Measurements from ENCODE around the gene TMEM175. TPM values are rescaled to one million over a fixed set of nuclear protein-coding genes. Genes with fewer than 3 reads are reported as not detected.

The TMEM175 gene
- total and polyA plus RNA-seq, 2 donors (not counting 1 experiment from before 2014, with no cell fraction given): 44.4 to 432 TPM

GRCh38 chr4:946517-947471 is 14.5 kb downstream of the TMEM175 start:
- Histone ChIP-seq H3K36me3 (replicated peaks in 1 of 2; ENCODE audit: control extremely low read depth in 1 of 2, control insufficient read depth in 1 of 2, extremely low read depth in 1 of 2, insufficient read depth in 2 of 2, low read length in 1 of 2) (peaks cover 0 to 10% of the 10 kb centered on the region in 2 experiments), H3K79me2 (ENCODE audit: control insufficient read depth, insufficient read depth, low read length) (peaks cover 74% of the 10 kb centered on the region), H3K4me3 (ENCODE audit: control extremely low read depth in 1 of 5, extremely low read depth in 1 of 5, insufficient read depth in 1 of 5, low read depth in 2 of 5, low read length in 4 of 5) (peak overlapping the region in 2 of 5 experiments; percentile 6 to 8), H3K4me1 (ENCODE audit: control insufficient read depth in 2 of 2, insufficient read depth in 2 of 2, low read length in 2 of 2) (peaks cover 0 to 18% of the 10 kb centered on the region in 2 donors), H3K27me3 (replicated peaks in 1 of 4; ENCODE audit: control extremely low read depth in 1 of 4, control insufficient read depth in 3 of 4, insufficient read depth in 4 of 4, low read length in 3 of 4) (no peaks in the 10 kb centered on the region), H3K9ac (ENCODE audit: low read length) (no peak overlapping the region), H3K27ac (ENCODE audit: low read length in 2 of 2) (no peak overlapping the region), H3K4me2 (replicated peaks; ENCODE audit: low read depth, low read length, poor library complexity, severe bottlenecking) (peak overlapping the region; percentile 51), H3K9me3 (ENCODE audit: control extremely low read depth in 1 of 3, control insufficient read depth in 2 of 3, insufficient read depth in 1 of 3, low read length in 2 of 3) (no peaks in the 10 kb centered on the region), H4K20me1 (ENCODE audit: control insufficient read depth, insufficient read depth, low read length, poor library complexity, severe bottlenecking) (peaks cover 77% of the 10 kb centered on the region), H2AFZ (ENCODE audit: insufficient read depth, low read depth, low read length, poor library complexity, severe bottlenecking) (no peak overlapping the region)
- no peaks in the 10 kb centered on the region for H3K9me3 Mint-ChIP-seq (ENCODE audit: insufficient read depth)
- POLR2A ChIA-PET: no interaction called here
- 43% methylated on average over 60 of the region's 62 CpGs for WGBS (ENCODE audit: insufficient coverage)
- ATAC-seq (ENCODE audit: low read depth) (peak; percentile 45), DNase-seq (no peak)
- intact Hi-C loops (cut with micrococcal nuclease): no loop called here
- H3K27me3 Mint-ChIP-seq: no peaks in the 10 kb centered on the region
- peaks cover 18% of the 10 kb centered on the region for H3K4me1 Mint-ChIP-seq
- no peak for TF ChIP-seq EZH2 (IDR thresholded peaks at IDR 0.05; ENCODE audit: borderline replicate concordance, insufficient read depth, low read depth, low read length, poor library complexity, severe bottlenecking)
- no peak for TF ChIP-seq CTCF (IDR thresholded peaks at IDR 0.05)
- H3K4me3 Mint-ChIP-seq: peak overlapping the region; percentile 66
- CTCF ChIA-PET: no interaction called here
- H3K27ac Mint-ChIP-seq: no peak overlapping the region

GRCh38 chr4:947491-947971 is 15.3 kb downstream of the TMEM175 start:
- H3K27ac ChIP-seq (ENCODE audit: low read length in 2 of 2): no peak overlapping the region
- Mint-ChIP-seq H3K4me3 (no peak overlapping the region), H3K9me3 (ENCODE audit: insufficient read depth) (no peaks in the 10 kb centered on the region), H3K27me3 (no peaks in the 10 kb centered on the region), H3K27ac (no peak overlapping the region), H3K4me1 (peaks cover 18% of the 10 kb centered on the region)
- no peak for TF ChIP-seq CTCF (IDR thresholded peaks at IDR 0.05)
- no peak for TF ChIP-seq EZH2 (IDR thresholded peaks at IDR 0.05; ENCODE audit: borderline replicate concordance, insufficient read depth, low read depth, low read length, poor library complexity, severe bottlenecking)
- H3K9me3 ChIP-seq (ENCODE audit: control extremely low read depth in 1 of 3, control insufficient read depth in 2 of 3, insufficient read depth in 1 of 3, low read length in 2 of 3): no peaks in the 10 kb centered on the region
- H2AFZ ChIP-seq (ENCODE audit: insufficient read depth, low read depth, low read length, poor library complexity, severe bottlenecking): no peak overlapping the region
- CTCF ChIA-PET: no interaction called here
- intact Hi-C loops (cut with micrococcal nuclease): no loop called here
- peak overlapping the region; percentile 51 for H3K4me2 ChIP-seq (replicated peaks; ENCODE audit: low read depth, low read length, poor library complexity, severe bottlenecking)
- no peak overlapping the region for H3K9ac ChIP-seq (ENCODE audit: low read length)
- H3K79me2 ChIP-seq (ENCODE audit: control insufficient read depth, insufficient read depth, low read length): peaks cover 67% of the 10 kb centered on the region
- no peak for ATAC-seq (ENCODE audit: low read depth)
- peaks cover 0 to 18% of the 10 kb centered on the region in 2 donors for H3K4me1 ChIP-seq (ENCODE audit: control insufficient read depth in 2 of 2, insufficient read depth in 2 of 2, low read length in 2 of 2)
- H3K4me3 ChIP-seq (ENCODE audit: control extremely low read depth in 1 of 5, extremely low read depth in 1 of 5, insufficient read depth in 1 of 5, low read depth in 2 of 5, low read length in 4 of 5): no peak overlapping the region
- POLR2A ChIA-PET: no interaction called here
- WGBS (ENCODE audit: insufficient coverage): 92% methylated on average over 19 of the region's 19 CpGs
- no peak for DNase-seq
- H3K36me3 ChIP-seq (replicated peaks in 1 of 2; ENCODE audit: control extremely low read depth in 1 of 2, control insufficient read depth in 1 of 2, extremely low read depth in 1 of 2, insufficient read depth in 2 of 2, low read length in 1 of 2): peaks cover 0 to 15% of the 10 kb centered on the region in 2 experiments
- H4K20me1 ChIP-seq (ENCODE audit: control insufficient read depth, insufficient read depth, low read length, poor library complexity, severe bottlenecking): peaks cover 80% of the 10 kb centered on the region
- no peaks in the 10 kb centered on the region for H3K27me3 ChIP-seq (replicated peaks in 1 of 4; ENCODE audit: control extremely low read depth in 1 of 4, control insufficient read depth in 3 of 4, insufficient read depth in 4 of 4, low read length in 3 of 4)
